PFSK-1 (cell line): ENCODE results near the gene ZNF668.

Experiments
- FOXP2 ChIP-seq: optimal IDR thresholded peaks from 2 replicates; pipeline ENCODE3; 2011; ENCODE audit warnings: borderline replicate concordance, control low read depth, inconsistent platforms; ENCODE audit not compliant: insufficient read depth; ENCODE audit errors: extremely low read length, extremely low read depth
- POLR2AphosphoS5 ChIP-seq: IDR thresholded peaks from 2 replicates; pipeline ENCODE4 v1.6.1; 2012; ENCODE audit warnings: low read depth, mild to moderate bottlenecking, control low read depth, low read length, moderate library complexity
- REST ChIP-seq, 2 experiments: IDR thresholded peaks; 2 replicates each; pipeline versions ENCODE4 v1.6.1 to v1.8.0; 2011 to 2012; ENCODE audit warnings: low read depth in 2 of 2, low read length in 2 of 2, control low read depth in 1 of 2, inconsistent platforms in 1 of 2, mild to moderate bottlenecking in 1 of 2, moderate library complexity in 1 of 2; ENCODE audit not compliant: insufficient read depth in 1 of 2
- SIN3A ChIP-seq: IDR thresholded peaks from 2 replicates; pipeline ENCODE4 v1.6.1; 2012; ENCODE audit warnings: mild to moderate bottlenecking, low read length, moderate library complexity, borderline replicate concordance; ENCODE audit not compliant: insufficient read depth
- TAF1 ChIP-seq: IDR thresholded peaks from 2 replicates; pipeline ENCODE4 v1.6.1; 2012; ENCODE audit warnings: low read length, control low read depth, borderline replicate concordance; ENCODE audit not compliant: insufficient read depth

The ZNF668 gene

GRCh38 chr16:31020536-31020935, 53.5 kb downstream of the ZNF668 start:
- no peak for TF ChIP-seq POLR2AphosphoS5
- TF ChIP-seq FOXP2, result no peak
- TF ChIP-seq TAF1, result no peak
- TF ChIP-seq REST (IDR thresholded peaks at IDR 0.05; ENCODE audit: insufficient read depth in 1 of 2, low read depth in 2 of 2, low read length in 2 of 2), result no peak
- TF ChIP-seq SIN3A, result no peak

- TF ChIP-seq POLR2AphosphoS5 (no peak), TAF1 (no peak), FOXP2 (no peak), REST (IDR thresholded peaks at IDR 0.05; ENCODE audit: insufficient read depth in 1 of 2, low read depth in 2 of 2, low read length in 2 of 2) (no peak), SIN3A (no peak)
Measured at GRCh38 chr16:31016018-31016417, 58.0 kb downstream of the ZNF668 start.
